Measurements from ENCODE around the gene OR6X1.

Gene OR6X1, protein sequence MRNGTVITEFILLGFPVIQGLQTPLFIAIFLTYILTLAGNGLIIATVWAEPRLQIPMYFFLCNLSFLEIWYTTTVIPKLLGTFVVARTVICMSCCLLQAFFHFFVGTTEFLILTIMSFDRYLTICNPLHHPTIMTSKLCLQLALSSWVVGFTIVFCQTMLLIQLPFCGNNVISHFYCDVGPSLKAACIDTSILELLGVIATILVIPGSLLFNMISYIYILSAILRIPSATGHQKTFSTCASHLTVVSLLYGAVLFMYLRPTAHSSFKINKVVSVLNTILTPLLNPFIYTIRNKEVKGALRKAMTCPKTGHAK

GRCh38 chr11:123754101-123754568 is at the start of gene OR6X1:
TSS of gene OR6X1 (minus strand) at chr11:123754518. CDS start at chr11:123754518, 0 bp downstream.
- DNase-seq (ENCODE audit: low read depth) = no peak

DNA sequence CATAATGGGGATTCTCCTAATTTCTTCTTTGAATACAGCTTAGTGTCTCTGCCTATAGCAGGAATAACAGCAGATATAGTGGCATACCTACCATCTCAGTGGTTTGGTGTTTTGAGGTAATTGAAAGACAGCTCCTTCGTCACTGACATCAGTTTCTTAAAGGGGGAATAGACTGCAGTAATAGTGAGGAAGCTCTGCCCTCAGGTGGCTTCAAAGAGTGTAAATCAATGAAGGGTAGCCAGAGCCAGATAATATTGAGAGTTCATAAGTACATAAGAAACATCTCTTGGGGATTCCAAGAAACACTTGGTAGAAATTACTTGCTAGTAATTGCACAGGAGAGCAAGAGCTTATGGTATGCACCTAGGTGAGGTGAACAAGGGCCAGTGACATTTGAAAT is 47.4 kb upstream of the OR6X1 start:
- DNase-seq (ENCODE audit: low read depth) = no peak

DNA sequence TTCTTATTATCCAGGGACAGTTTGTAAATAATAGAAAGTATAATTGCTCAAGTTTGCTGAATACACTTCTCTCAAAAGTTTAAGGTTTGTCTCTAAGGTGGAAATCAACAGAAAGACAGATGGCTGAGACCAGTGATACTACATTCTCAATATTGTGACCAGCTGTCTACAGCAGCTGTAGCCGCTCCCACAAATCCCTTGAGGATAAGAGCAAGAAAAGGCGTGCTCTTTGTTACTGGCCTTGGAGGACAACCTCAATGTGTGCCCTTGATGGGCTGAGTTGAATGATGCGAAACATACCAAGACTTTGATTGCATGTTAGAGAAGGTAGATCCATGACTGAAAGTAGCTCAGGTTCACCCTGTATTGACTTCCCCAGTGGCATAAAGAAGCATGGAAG is 45.7 kb upstream of the OR6X1 start:
- no peak for DNase-seq (ENCODE audit: low read depth)

- DNase-seq (ENCODE audit: low read depth) = no peak
Measured at GRCh38 chr11:123799438-123799837, 45.1 kb upstream of the OR6X1 start.

- no peak for DNase-seq (ENCODE audit: low read depth)
Measured at GRCh38 chr11:123798513-123799252, 44.4 kb upstream of the OR6X1 start.

- DNase-seq (ENCODE audit: low read depth) = no peak
Measured at GRCh38 chr11:123798079-123798478, 43.8 kb upstream of the OR6X1 start.

DNA sequence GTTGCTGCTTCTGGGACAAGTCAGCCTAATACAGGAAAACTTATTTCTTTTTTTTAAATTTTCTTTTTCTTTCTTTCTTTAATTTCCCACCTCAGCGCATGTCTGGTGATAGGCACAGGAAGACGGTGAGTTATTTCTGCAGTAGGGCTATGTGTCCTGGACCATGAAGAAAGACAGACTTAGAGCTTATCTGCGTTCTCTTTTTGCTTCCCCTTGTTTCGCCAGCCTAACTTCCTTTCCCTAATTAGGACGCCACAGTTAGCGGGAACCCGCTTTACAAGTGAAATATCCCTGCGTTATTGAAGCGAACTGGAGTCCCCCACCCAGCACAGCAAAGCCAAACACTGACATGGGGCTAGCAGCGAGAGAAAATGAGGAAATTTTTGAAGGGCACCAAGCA is 43.2 kb upstream of the OR6X1 start:
- no peak for DNase-seq (ENCODE audit: low read depth)

DNA sequence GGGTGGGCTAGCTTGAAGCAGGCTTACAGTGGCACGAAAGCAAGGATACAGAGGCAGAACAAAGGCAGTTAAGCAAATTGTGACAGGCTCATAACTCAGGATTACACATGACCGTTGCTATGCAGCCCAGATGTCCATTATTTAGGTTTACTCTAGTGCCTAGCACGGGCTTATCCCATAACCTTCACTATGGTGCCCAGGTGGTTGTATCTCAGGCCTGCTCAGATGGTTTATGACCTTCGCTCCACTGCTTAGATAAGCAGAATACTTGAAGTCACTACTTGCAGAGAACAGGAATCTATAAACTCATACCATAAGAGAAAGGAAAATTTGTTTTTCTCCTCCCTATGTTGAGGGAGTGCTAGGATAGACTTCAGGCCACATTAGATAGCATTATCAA is 42.8 kb upstream of the OR6X1 start:
- DNase-seq (ENCODE audit: low read depth) = no peak

DNA sequence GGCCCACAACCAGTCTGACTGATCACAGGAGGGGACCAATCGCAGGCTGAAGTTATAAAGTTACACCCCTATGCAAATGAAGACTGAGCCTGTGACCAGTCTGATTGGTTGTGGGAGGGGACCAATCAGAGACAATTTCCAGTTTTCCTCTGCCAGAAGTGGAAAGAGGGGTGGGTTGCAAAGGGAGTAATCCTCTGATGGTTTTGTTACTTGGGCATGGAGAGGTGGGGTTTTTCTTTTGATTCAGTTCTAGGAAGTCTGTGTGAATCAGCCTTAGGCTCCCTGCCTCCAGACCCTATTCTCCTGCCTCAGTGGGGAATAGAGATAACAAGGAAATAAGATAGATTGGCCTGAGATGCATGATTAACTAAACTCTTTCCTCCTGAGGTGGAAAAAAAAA is 41.9 kb upstream of the OR6X1 start:
- DNase-seq (ENCODE audit: low read depth) = no peak

- no peak for DNase-seq (ENCODE audit: low read depth)
Measured at GRCh38 chr11:123783536-123783935, 29.2 kb upstream of the OR6X1 start.

- DNase-seq (ENCODE audit: low read depth) = no peak
Measured at GRCh38 chr11:123778511-123778910, 24.2 kb upstream of the OR6X1 start.

- DNase-seq (ENCODE audit: low read depth) = no peak
Measured at GRCh38 chr11:123775715-123776549, 21.6 kb upstream of the OR6X1 start.

DNA sequence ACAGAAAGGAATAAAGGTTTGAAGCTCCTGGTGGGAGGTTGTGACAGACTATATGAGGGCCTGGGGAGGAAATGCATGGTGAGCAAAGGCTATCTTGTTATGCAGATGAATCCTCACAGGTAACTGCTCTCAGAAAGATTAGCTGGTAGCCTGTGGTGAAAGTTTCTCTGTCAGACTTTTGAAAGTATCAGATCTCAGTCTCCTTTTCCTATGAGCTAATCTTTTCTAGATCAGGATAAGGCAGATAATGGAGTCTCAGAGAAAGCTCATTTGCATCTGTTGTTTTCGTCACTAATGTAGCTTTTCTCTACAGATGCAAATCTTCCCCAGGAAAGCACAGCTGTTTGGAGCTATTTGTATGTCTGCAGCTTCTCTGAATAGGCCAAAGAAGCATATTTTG is 21.0 kb upstream of the OR6X1 start:
- no peak for DNase-seq (ENCODE audit: low read depth)

- no peak for DNase-seq (ENCODE audit: low read depth)
Measured at GRCh38 chr11:123773959-123774358, 19.6 kb upstream of the OR6X1 start.

GRCh38 chr11:123773026-123773425 is 18.7 kb upstream of the OR6X1 start:
- no peak for DNase-seq (ENCODE audit: low read depth)

DNA sequence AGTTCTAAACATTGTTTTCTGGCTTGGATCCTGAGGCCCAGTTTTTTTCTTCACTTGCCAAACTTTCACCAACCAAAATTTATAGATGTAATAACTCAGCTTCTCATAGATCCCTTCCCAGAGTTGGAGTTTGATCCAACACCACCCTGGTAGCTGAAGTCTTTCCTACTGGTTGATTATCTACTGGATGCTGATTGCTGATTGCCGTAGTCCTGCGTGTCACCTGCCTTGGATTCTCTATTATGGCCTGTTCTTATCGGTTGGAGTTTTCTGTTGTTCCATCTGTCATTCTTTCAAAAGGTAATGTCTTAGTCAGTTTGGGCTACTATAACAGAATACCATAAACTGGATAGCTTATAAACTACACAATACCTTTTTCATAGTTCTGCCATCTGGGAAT is 17.3 kb upstream of the OR6X1 start:
- DNase-seq (ENCODE audit: low read depth) = no peak

GRCh38 chr11:123770712-123771111 is 16.4 kb upstream of the OR6X1 start:
- DNase-seq (ENCODE audit: low read depth) = no peak

- DNase-seq (ENCODE audit: low read depth) = no peak
Measured at GRCh38 chr11:123765601-123766000, 11.3 kb upstream of the OR6X1 start.

DNA sequence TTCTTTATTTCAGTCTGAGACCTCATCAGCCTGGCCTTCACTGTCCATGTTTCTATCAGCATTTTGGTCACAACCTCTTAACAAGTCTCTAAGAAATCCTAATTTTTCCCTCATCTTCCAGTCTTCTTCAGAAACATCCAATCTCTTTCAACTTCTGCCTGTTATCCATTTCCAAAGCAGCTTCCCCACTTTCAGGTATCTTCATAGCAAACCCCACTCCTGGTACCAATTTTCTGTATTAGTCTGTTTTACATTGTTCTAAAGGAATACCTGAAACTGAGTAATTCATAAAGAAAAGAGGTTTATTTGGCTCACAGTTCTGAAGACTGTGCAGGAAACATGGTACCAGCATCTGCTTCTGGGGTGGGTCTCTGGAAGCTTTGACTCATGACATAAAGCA is 8.1 kb upstream of the OR6X1 start:
- DNase-seq (ENCODE audit: low read depth) = no peak

DNA sequence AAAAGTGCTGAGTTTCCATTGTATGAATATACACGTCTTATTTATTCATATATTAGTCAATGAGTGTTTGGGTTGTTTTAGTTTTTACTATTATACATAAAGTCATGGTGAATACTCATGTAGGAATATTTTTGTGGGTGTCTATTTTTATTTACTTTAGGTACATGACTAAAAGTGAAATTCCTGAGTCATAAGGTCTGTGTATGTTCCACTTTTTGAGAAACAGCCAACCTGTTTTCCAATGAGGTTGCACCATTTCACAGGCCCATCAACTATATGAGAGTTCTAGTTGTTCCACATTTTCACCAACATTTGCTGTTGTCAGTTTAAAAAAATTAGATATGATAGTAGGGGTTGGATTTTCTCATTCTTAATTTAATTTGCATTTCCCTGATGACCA is 6.6 kb upstream of the OR6X1 start:
- DNase-seq (ENCODE audit: low read depth) = no peak

DNA sequence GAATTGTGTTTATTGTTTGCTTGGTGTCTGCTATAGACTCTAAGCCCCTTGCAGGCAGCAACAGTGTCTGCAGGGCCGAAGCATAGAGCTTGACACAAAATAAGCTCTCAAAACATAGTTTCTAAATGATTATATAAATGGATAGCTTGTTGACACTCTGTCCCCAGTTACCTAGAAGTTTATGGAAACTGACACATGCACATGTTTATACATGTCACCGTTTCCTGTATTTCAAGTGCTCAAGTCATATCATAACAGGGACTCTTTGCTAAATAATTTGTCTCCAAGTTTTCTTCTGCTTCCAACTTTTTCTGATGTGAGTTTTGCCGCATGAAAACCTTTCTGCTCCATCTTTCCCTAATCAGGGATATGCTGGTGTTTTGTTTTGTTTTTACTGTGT is 3.7 kb upstream of the OR6X1 start:
- DNase-seq (ENCODE audit: low read depth) = no peak

- no peak for DNase-seq (ENCODE audit: low read depth)
Measured at GRCh38 chr11:123755813-123756212, 1.5 kb upstream of the OR6X1 start.

DNA sequence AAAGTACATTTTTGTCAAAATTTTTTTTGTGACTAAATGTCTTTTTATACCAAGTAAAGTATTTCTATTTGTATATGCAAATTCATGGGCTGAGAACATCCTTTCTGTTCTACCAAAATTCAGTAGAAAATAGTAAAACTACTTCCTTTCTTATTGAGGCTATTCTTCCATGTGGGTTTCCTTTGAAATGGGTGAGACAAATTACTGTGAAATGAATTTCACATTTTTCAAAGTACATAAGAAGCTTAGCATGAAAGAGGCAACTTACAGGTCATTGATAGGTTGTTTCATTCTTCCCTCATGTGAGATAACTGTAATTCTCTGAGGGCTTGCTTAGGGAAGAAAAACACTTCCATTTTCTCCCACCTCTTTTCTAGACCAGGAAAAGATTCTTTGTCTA is 1.0 kb upstream of the OR6X1 start:
- DNase-seq (ENCODE audit: low read depth) = no peak
